CD14-positive monocyte (primary cell): ENCODE results near the gene GABBR2. TPM values are rescaled to one million over a fixed set of nuclear protein-coding genes. Genes with fewer than 3 reads are reported as not detected.

Experiments used
- DNase-seq, 3 donors: peaks; one replicate each; pipeline ENCODE4 v3.0.0-alpha.2; 2011 to 2022
- H2AFZ ChIP-seq: 2 replicates; pipeline ENCODE4 v1.6.0; 2012; ENCODE audit warnings: mild to moderate bottlenecking, low read depth, low read length, inconsistent platforms; ENCODE audit not compliant: insufficient read depth, poor library complexity, severe bottlenecking
- H3K27ac ChIP-seq, 2 donors: 1 replicate in 1 of 2; 2 replicates in 1 of 2; pipeline ENCODE4 v1.5.1; 2012 to 2013; ENCODE audit warnings: low read length in 2 of 2, control low read depth in 1 of 2, inconsistent platforms in 1 of 2, low read depth in 1 of 2, mild to moderate bottlenecking in 1 of 2
- H3K27me3 ChIP-seq, 2 donors: one replicate each; pipeline versions ENCODE4 v1.6.0 to v1.6.1; 2011 to 2013; ENCODE audit warnings: low read length in 2 of 2; ENCODE audit not compliant: control insufficient read depth in 2 of 2, insufficient read depth in 2 of 2
- H3K36me3 ChIP-seq, 2 donors: replicated peaks in 1 of 2; 1 replicate in 1 of 2; 2 replicates in 1 of 2; pipeline versions ENCODE4 v1.5.1 to v1.6.1; 2012 to 2013; ENCODE audit warnings: low read length in 2 of 2, control low read depth in 1 of 2, inconsistent platforms in 1 of 2, mild to moderate bottlenecking in 1 of 2; ENCODE audit not compliant: insufficient read depth in 2 of 2, control insufficient read depth in 1 of 2
- H3K4me1 ChIP-seq, 2 donors: 1 replicate in 1 of 2; 2 replicates in 1 of 2; pipeline versions ENCODE4 v1.5.1 to v1.6.1; 2012 to 2013; ENCODE audit warnings: low read length in 2 of 2, control low read depth in 1 of 2, inconsistent platforms in 1 of 2, mild to moderate bottlenecking in 1 of 2, moderate library complexity in 1 of 2; ENCODE audit not compliant: insufficient read depth in 2 of 2, control insufficient read depth in 1 of 2
- H3K4me2 ChIP-seq: replicated peaks from 2 replicates; pipeline ENCODE3; 2012; ENCODE audit warnings: low read length, moderate library complexity, mild to moderate bottlenecking; ENCODE audit not compliant: poor library complexity, severe bottlenecking; ENCODE audit errors: extremely low read depth
- H3K4me3 ChIP-seq, 3 experiments: fragments of 200-600 bp in 1 of 3; sonication (generic) in 1 of 3; replicated peaks in 1 of 3; 1 replicate in 2 of 3; 2 replicates in 1 of 3; pipeline ENCODE4 v1.5.1; 2011 to 2013; ENCODE audit warnings: low read length in 3 of 3, mild to moderate bottlenecking in 3 of 3, control low read depth in 2 of 3, low read depth in 2 of 3, inconsistent platforms in 1 of 3, moderate library complexity in 1 of 3
- H3K79me2 ChIP-seq: 2 replicates; pipeline ENCODE4 v1.6.0; 2012; ENCODE audit warnings: mild to moderate bottlenecking, control low read depth, inconsistent platforms, low read length, moderate library complexity; ENCODE audit not compliant: insufficient read depth
- H3K9ac ChIP-seq: 2 replicates; pipeline ENCODE4 v1.6.0; 2017; ENCODE audit warnings: low read length, mild to moderate bottlenecking; ENCODE audit not compliant: insufficient read depth, poor library complexity, severe bottlenecking
- H3K9me3 ChIP-seq, 2 donors: replicated peaks in 1 of 2; 1 replicate in 1 of 2; 2 replicates in 1 of 2; pipeline versions ENCODE4 v1.5.1 to v1.6.1; 2012 to 2013; ENCODE audit warnings: low read length in 2 of 2, control low read depth in 1 of 2; ENCODE audit not compliant: control insufficient read depth in 1 of 2, insufficient read depth in 1 of 2
- H4K20me1 ChIP-seq: 2 replicates; pipeline ENCODE4 v1.6.0; 2012; ENCODE audit warnings: mild to moderate bottlenecking, low read length, control low read depth, moderate library complexity; ENCODE audit not compliant: insufficient read depth
- H3K27ac Mint-ChIP-seq, 7 donors: one replicate each; pipeline ENCODE4 v1.8.0; 2020; ENCODE audit warnings: mild to moderate bottlenecking in 7 of 7, mixed read lengths in 7 of 7, moderate library complexity in 6 of 7, inconsistent platforms in 2 of 7
- H3K27me3 Mint-ChIP-seq, 3 donors: one replicate each; pipeline ENCODE4 v1.8.0; 2021 to 2022; ENCODE audit warnings: low read depth in 3 of 3, mild to moderate bottlenecking in 3 of 3, mixed read lengths in 3 of 3, moderate library complexity in 3 of 3, inconsistent platforms in 1 of 3
- H3K36me3 Mint-ChIP-seq, 2 donors: one replicate each; pipeline ENCODE4 v1.8.0; 2020; ENCODE audit warnings: mixed read lengths in 2 of 2, inconsistent platforms in 1 of 2, mild to moderate bottlenecking in 1 of 2
- H3K4me1 Mint-ChIP-seq: one replicate; pipeline ENCODE4 v1.8.0; 2020; ENCODE audit warnings: mild to moderate bottlenecking, mixed read lengths
- H3K4me3 Mint-ChIP-seq, 2 donors: one replicate each; pipeline ENCODE4 v1.8.0; 2020; ENCODE audit warnings: mild to moderate bottlenecking in 2 of 2, mixed read lengths in 2 of 2, moderate library complexity in 1 of 2
- H3K9me3 Mint-ChIP-seq, 7 donors: one replicate each; pipeline ENCODE4 v1.8.0; 2020 to 2022; ENCODE audit warnings: mixed read lengths in 7 of 7, mild to moderate bottlenecking in 6 of 7, moderate library complexity in 6 of 7, inconsistent platforms in 2 of 7
- WGBS: methylation state at CpG from one replicate; pipeline ENCODE4 v1.1.5; 2013; ENCODE audit warnings: missing lambda C conversion rate; ENCODE audit not compliant: insufficient coverage; 5-methylcytosine and 5-hydroxymethylcytosine counted together
- intact Hi-C, 2 donors: fragments of 100-400 bp; cut with micrococcal nuclease; formaldehyde crosslinking; loops; one replicate each; pipeline versions ENCODE4 v1.15.0 to v1.15.1; 2023
- polyA plus RNA-seq, 3 donors: library from polyadenylated mRNA; depleted of rRNA in 1 of 3; unstranded in 2 of 3; stranded (reverse) in 1 of 3; fragments of 300-500 nt in 2 of 3; fragments of >200 nt in 1 of 3; fragmentation: Illumina TruSeq in 2 of 3; gene quantifications; 1 replicate in 2 of 3; 2 replicates in 1 of 3; pipeline ENCODE4 v1.2.3, GENCODE V29; 2012 to 2021
- TF ChIP-seq, protein P1 (sequence below): fragments of 200-600 bp; IDR thresholded peaks from one replicate; pipeline ENCODE4 v1.8.0; 2022; ENCODE audit warnings: antibody characterized with exemption, mild to moderate bottlenecking

Gene GABBR2
- polyA plus RNA-seq, 3 donors = not detected

DNA sequence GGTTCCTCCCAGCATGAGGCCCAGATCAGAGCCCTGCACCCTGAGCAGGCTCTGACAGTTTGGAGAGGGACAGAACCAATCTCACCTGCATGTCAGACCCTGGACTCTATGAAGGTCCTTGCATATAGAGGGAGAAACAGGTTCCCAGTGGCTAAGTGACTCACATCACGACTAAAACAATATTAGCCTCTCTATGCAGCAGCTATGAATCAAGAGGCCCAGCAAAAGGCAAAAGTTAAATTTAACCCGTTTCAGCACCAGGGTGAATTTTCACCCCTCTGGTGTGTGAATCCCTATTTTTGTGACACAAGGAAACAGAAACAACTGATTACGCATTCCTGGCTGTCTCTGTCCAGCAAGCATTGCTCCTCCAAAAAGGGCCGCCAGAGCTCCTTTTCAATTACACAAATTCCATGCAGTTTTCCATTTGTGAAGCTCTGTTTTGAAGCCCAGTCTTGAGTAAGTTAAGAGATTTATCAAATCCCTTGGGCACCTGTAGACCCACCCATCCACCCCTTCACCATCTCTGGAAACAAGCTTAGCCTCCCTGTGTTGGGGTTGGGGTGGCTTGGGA, 136.6 kb downstream of the GABBR2 start:
- H3K27me3 ChIP-seq = peaks cover 4 to 17% of the 10 kb centered on the region in 2 donors
- no peaks in the 10 kb centered on the region for H3K36me3 ChIP-seq
- H3K4me3 ChIP-seq = no peak overlapping the region
- no peaks in the 10 kb centered on the region for H3K9me3 ChIP-seq
- intact Hi-C loops = no loop called here
- H3K27ac ChIP-seq = no peak overlapping the region
- H3K9ac ChIP-seq = no peak overlapping the region
- Mint-ChIP-seq H3K36me3 (no peaks in the 10 kb centered on the region), H3K9me3 (peaks cover 0 to 6% (median 4%) of the 10 kb centered on the region in 7 donors), H3K4me1 (peaks cover 20% of the 10 kb centered on the region), H3K27me3 (peaks cover 31 to 50% (median 34%) of the 10 kb centered on the region in 3 donors), H3K27ac (peak overlapping the region in 1 of 7 donors; percentile 65), H3K4me3 (no peak overlapping the region)
- TF ChIP-seq, protein P1, sequence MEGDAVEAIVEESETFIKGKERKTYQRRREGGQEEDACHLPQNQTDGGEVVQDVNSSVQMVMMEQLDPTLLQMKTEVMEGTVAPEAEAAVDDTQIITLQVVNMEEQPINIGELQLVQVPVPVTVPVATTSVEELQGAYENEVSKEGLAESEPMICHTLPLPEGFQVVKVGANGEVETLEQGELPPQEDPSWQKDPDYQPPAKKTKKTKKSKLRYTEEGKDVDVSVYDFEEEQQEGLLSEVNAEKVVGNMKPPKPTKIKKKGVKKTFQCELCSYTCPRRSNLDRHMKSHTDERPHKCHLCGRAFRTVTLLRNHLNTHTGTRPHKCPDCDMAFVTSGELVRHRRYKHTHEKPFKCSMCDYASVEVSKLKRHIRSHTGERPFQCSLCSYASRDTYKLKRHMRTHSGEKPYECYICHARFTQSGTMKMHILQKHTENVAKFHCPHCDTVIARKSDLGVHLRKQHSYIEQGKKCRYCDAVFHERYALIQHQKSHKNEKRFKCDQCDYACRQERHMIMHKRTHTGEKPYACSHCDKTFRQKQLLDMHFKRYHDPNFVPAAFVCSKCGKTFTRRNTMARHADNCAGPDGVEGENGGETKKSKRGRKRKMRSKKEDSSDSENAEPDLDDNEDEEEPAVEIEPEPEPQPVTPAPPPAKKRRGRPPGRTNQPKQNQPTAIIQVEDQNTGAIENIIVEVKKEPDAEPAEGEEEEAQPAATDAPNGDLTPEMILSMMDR = no peak
- H3K4me2 ChIP-seq = no peak overlapping the region
- no peak overlapping the region for H2AFZ ChIP-seq
- 90% methylated on average over 2 of the region's 4 CpGs for WGBS
- no peak for DNase-seq
- no peaks in the 10 kb centered on the region for H4K20me1 ChIP-seq
- H3K4me1 ChIP-seq = peaks cover 15 to 20% of the 10 kb centered on the region in 2 donors
- no peaks in the 10 kb centered on the region for H3K79me2 ChIP-seq

DNA sequence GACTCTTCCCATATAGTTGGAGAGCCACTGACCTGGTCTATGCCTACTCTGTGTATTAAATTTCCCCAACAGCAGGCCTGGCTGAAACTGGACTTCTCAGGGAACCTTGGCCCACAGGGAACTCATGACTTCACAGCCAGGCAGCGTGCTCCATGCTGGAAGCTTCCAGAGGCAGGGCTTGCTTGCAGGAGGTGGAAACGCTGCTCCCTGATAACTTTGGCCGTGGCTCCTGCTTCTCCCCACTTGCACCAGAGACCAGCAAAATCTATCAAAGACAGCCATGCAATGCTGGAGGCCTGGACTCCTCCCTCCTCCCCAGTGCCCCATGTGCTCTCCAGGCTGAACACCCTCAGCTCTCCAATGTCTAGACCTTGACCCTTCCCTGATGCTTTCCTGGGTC, 137.1 kb downstream of the GABBR2 start:
- intact Hi-C loops = no loop called here
- Histone ChIP-seq H3K27ac (no peak overlapping the region), H3K79me2 (no peaks in the 10 kb centered on the region), H3K4me2 (no peak overlapping the region), H3K36me3 (no peaks in the 10 kb centered on the region), H3K4me3 (no peak overlapping the region), H2AFZ (no peak overlapping the region), H3K9ac (no peak overlapping the region), H4K20me1 (no peaks in the 10 kb centered on the region), H3K4me1 (peaks cover 15 to 20% of the 10 kb centered on the region in 2 donors), H3K9me3 (no peaks in the 10 kb centered on the region), H3K27me3 (peaks cover 4 to 17% of the 10 kb centered on the region in 2 donors)
- no peak overlapping the region for H3K4me3 Mint-ChIP-seq
- peaks cover 20% of the 10 kb centered on the region for H3K4me1 Mint-ChIP-seq
- peak overlapping the region in 1 of 7 donors; percentile 65 for H3K27ac Mint-ChIP-seq
- no peaks in the 10 kb centered on the region for H3K36me3 Mint-ChIP-seq
- peaks cover 31 to 47% (median 34%) of the 10 kb centered on the region in 3 donors for H3K27me3 Mint-ChIP-seq
- TF ChIP-seq, protein P1 = no peak
- no peak for DNase-seq
- WGBS = 84% methylated on average over 3 of the region's 3 CpGs
- H3K9me3 Mint-ChIP-seq = peaks cover 0 to 6% (median 3%) of the 10 kb centered on the region in 7 donors
